Sigmoid colon (tissue), 4 donors: ENCODE measurements around the gene COX10.

Experiments used
- EP300 ChIP-seq, 4 donors: sonication (generic); formaldehyde crosslinking; IDR thresholded peaks; one replicate each; pipeline ENCODE4 v1.6.1; 2017; ENCODE audit warnings: antibody characterized with exemption in 4 of 4
- TF ChIP-seq, protein P1 (sequence below), 4 experiments: fragments of 450-650 bp in 3 of 4; fragments of 200-600 bp in 1 of 4; IDR thresholded peaks; one replicate each; pipeline ENCODE4 v1.5.1; 2016 to 2019; ENCODE audit warnings: antibody characterized with exemption in 4 of 4, mild to moderate bottlenecking in 3 of 4, moderate library complexity in 2 of 4

DNA sequence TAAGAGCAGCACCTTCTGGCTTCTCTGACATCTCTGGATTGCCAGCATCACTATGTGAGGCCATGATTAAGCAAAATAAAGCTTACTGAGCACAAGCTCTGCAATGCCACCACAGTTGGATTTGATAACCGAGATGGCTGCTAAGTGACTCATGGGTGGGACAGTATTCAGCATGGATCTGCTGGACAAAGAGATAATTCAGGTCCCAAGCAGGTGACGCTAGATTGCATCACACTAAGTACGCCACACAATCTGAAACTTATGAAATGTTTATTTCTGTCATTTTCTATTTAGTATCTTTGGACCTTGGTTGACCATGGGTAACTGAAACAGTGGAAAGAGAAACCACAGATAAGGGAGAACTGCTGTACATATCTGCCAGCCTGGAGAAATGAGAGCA, 139.9 kb downstream of the COX10 start:
- TF ChIP-seq, protein P1, sequence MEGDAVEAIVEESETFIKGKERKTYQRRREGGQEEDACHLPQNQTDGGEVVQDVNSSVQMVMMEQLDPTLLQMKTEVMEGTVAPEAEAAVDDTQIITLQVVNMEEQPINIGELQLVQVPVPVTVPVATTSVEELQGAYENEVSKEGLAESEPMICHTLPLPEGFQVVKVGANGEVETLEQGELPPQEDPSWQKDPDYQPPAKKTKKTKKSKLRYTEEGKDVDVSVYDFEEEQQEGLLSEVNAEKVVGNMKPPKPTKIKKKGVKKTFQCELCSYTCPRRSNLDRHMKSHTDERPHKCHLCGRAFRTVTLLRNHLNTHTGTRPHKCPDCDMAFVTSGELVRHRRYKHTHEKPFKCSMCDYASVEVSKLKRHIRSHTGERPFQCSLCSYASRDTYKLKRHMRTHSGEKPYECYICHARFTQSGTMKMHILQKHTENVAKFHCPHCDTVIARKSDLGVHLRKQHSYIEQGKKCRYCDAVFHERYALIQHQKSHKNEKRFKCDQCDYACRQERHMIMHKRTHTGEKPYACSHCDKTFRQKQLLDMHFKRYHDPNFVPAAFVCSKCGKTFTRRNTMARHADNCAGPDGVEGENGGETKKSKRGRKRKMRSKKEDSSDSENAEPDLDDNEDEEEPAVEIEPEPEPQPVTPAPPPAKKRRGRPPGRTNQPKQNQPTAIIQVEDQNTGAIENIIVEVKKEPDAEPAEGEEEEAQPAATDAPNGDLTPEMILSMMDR (IDR thresholded peaks at IDR 0.05), result no peak
- TF ChIP-seq EP300 (IDR thresholded peaks at IDR 0.05), result no peak
